Stimulated activated CD4-positive, alpha-beta T cell treated with anti-CD3 and anti-CD28 coated beads, Interleukin-4, amount 100 ng/mL, for 4 hours (primary cell): ENCODE results near the gene SEPTIN2.
"Not testable (repeated sequence)": the region's sequence is repeated elsewhere in the genome, so short reads cannot be mapped to it uniquely, and the experiment has no call there.

Experiments
- DNase-seq, 2 experiments: peaks; one replicate each; pipeline ENCODE4 v3.0.0-alpha.2; 2020

Gene SEPTIN2

DNA sequence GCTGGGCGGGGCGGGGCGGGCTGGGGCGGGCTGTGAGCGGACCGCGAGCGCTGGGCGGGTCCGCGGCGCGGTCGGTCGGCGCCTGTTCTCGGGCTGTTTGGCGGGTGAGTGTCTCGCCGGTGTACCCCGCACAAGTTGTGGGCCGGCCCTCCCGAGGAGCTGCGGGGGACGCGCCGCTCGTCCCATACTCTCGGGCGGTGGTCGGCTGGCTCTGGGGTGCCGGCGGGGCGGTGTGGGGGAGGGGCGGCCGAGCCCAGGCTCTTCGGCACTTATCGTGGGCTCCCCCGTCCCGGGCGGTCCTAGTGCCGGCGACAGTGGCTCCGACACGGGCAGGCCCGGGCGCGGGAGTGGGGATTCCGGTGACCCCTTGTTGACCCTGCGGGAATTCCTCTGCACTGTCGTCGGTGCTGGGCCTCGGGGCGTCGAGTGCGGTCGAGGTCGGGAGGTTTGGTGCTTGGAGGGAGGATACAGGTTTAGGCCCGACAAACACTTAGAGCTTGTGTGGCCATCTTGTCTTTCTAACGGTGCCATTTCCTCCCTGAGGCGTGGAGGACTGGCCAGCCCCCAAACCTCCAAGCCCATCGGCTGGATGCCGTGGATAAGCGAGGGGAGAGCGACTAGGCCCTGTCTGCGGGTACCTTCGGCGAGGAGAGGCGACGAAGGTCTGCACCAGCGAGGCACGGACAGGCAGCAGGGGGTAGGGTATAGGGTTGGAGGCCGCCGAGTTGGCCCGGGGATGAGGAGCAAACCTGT, at the start of gene SEPTIN2:
Gene SEPTIN2, plus strand, starts transcription at position 47 of the 753 bp plus-strand sequence. CDS start 8,308 bp downstream, outside the sequence.
- peak in 1 of 2 experiments; percentile 72 for DNase-seq

DNA sequence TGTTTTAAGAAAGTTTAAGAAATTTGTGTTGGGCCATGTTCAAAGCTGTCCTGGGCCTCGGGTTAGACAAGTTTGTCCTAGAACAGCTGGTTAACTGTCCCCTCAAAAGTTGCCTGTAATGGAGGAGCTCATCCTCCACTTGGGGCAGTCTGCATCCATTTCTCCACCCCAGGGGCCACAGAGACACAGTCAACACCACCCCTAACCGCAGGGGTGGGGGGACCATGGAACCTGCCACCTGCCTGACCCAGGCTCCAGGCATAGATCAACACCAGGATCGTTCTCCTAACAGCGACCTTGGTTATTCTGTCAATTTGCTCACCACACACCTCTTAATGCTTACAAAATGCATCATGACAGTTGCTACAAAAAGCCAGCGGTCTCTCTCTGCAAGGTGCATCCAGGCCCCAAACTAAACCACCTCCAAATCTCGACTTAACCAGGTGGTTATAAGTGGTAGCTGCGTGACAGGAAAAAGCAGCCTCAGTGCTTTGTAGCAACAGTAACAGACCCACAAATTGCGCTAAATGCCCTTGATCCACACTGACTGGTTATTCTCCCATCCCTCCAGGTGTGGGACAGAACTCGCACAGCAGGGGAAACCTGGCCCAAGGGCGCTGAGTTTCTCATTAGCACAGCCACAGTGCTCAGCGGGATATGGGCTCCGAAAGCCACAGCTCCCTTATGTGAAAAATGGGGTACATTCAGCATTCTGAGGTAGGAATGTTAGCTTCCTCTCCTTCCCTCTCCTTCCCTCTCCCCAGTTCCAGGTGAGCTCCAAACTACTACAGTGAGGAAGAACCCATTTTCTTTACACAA, 48.3 kb upstream of the SEPTIN2 start:
- DNase-seq, result no peak

DNA sequence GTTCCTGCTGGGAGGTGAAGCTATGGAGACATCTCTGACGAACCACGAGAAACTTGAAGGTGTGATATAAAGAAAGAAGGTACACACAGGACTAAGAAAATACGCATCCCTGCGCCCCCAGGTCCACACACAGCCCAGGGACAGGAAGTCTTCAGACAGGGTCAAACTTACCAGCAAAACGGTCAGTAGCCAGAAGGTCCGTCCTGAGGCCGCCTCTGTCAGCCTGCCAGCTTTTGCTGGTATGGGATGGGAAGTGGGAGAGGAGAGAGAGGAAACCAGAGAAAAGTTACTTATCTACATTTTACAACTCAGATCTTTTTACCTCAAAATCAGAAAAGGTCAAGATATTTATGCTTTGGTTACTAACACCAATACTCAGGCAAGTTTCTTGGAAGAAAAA, 47.4 kb upstream of the SEPTIN2 start:
- DNase-seq, result no peak

DNA sequence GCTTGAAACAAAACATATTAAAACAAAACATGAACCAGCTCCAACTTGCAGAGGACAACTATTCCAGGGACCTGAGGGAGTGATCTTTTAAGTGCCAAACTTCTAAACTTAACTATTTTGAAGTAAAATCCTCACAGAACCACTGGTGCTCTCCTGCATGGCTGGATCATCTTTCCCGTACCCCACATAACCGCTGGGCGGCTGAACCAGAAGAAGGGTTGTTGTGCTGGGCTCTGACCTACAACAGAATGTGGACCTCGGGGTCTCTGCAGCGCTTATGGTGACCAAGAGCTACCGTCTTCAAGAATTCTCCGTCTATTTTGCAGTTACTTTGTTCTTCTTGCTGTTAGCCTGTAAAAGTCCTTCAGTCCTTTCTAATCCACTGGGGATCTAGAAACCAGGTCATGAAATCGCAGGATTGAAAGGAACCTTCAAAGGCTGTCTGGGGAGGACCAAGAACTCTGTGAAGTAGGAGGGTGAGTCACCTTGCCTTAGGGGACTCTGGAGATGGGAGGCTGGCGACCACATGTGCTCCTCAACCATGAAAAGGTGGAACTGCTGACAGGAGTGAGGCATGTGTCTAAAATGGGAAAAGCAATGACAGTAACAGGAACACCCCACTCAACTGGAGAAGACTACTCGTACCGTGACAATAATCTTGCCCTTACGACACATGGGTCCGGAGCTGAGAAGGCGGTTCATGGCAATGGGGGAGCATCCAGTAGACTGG, 46.8 kb upstream of the SEPTIN2 start:
- DNase-seq, result no peak

DNA sequence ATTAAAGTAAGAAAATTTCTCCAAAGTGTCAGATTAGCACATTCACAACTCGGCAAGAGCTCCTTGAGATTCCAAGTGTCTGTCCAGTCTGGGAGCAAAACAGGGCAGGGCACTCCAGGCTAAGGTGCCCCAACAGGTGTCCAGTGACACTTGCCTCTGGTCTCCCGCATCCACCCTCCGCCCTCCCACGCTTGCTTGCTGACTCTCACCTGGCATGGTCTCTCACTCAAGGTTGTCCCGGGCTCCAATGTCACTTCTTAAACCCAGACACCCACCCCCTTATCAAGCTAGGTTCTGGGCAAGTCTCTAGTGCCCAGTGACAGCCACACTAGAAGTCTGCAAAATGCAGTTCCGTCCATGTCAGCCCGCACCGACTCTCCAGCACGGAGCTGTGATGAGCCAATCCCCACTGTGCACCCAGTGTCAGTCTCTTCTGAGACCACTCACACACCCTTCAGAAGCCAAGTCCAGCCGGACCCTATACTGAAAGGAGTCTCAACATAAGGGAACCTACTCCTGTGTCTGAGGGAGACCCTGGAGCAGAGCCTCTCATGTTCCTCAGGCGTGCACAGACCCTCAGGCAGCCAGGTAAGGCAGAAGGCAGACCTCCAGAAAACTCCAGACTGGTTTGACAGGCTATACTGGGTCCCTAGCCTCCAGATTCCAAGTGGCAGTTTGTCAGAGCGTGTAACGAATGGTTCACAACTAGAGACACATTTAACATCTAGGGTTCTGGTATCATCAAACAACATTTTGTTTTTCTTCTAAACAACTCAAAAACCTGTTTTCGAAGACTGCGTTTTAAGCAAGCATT, 45.8 kb upstream of the SEPTIN2 start:
- no peak for DNase-seq

DNA sequence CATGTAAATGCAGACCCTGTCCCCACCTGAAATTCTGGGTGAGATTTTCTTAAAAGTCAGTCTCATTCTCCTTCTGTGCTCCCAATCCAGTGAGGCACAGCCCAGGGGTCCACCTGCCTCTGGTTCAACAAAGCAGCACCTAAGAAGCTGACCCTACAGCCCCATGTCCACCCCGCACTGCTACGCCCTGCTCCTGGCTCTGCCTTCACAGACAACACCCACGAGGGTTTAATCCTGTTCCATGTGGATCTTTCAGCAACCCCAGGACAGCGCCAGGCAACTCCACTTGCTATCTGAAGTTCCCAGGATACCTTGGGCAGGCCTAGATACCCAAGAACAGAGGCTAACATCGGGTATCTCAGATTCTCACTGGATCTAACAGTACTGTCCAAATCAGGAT, 45.2 kb upstream of the SEPTIN2 start:
- DNase-seq, result no peak

DNA sequence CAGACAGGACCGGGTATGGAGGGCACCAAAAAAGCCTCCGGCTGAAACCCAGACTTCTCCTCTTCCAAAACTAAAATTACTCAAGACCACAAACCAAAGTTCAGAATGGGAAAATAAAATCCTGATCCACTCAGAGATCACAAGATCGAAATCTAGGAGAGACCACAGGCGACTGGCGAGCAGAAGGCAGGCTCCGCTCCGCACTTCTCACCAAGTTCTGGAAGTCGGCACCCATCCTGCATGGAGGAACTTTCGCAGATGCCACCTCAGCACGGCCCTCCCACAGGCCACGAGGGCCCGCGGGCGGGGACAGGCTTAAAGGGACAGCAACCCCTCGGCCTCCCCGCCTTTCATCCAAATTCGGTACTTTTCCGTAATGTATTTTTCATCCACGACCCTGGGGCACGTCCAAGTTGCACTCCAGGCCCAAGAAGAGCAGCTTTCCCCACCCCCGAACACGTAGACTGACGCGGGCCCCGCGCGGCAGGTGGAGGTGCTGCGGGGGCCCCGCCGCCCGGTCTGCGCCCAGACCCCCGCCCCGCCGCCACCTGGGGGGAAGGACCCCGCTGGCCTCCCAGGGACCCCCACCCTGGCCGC, 43.9 kb upstream of the SEPTIN2 start:
- peak; percentile 51 to 55 for DNase-seq

DNA sequence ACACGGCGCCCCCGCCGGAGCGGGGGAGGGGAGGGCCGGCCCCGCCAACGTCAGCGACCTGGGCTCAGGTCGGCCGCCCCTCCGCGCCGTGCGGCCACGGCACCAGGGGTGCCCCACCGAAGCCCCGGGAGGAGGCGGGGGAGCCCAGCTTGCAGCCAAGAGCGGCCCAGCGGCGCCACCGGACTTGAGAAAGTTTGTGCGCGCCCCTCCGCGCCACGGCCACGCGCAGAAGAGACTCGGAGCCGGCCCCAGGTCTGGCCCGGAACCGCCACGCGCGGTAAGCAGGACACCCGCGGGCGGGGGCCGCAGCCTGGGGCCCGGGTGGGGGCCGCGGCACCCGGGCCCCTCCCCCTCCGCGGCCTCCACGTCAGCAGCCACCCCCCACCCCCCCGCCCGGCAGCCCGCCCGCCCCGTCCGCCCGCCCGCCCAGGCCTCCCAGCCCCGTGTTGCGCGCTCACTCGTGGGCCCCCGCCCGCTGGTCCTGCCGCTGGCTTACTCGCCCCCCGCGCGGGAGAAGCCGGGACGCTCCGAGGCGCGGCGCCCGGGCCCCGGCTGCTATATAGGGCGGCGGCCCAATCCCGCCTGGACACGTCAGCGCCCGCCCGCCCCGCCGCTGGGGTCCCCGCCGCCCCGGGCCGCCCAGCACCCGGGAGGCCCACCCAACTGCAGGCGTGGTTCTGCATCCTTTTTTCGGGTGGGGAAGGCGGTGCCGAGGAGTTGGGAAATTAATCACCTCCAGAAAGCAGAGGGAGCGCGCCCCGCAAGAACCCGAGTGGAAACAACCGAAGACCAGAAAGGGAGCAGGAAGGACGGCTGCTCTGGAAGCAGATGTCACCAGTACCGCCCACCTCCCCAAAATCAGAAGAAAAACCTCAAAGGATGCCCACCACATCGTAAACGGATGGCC, 43.2 kb upstream of the SEPTIN2 start:
- peak; percentile 30 to 53 for DNase-seq

DNA sequence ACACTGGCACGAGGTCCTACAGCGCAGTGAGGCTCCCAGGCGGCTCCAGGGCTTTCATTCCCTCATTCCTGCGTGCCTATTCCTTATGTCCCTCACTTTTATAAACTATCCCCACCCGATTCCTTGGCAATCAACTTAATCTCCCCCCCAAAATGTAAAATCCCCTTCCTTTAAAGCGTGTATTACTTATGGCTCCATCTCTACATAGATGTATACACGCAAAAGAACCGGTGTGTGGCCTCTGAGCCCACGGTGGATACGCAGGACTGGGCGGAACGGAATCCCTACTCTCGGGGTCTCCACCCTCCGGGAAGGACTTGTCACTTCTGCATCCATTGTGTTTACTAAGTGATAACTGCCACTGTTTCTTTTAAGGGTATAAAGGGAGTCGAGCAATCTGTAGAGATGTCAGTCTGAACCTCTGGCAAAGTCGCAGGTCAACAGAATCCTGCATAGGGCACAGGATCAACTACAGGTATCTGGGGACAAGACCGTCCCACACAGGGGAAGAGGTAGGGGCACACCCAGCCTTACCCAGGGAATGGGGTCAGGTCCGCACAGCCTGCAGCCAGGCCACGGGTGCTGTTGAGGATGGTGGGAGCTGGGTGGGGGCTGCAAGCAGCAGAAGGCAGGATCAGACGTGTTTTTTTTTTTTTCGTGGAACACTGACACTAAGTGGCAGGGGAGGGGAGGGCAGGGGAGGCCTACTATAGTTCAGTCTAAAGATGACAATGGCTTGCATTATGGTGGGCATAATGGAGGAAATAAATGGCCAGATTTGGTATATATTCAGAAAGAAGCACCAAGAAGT, 42.3 kb upstream of the SEPTIN2 start:
- no peak for DNase-seq

DNA sequence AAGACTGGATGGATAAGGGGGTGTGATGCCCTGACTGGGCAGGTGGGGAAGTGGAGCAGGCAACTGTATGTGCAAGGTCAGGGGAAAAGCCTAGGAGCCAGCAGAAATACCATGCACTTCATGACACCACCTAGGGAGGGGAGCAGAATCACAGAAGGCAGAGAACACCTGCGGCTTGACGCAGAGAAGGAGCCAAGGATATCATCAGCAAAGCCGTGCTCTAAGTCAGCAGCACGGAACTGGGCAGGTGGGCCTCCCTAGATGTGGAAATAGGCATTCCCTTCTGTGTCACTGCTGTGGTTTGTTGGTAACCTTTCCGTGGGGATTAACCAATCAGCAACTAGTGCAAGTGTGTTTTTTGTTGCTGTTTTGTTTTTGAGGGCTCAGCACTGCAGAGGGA, 41.6 kb upstream of the SEPTIN2 start:
- DNase-seq, result no peak

DNA sequence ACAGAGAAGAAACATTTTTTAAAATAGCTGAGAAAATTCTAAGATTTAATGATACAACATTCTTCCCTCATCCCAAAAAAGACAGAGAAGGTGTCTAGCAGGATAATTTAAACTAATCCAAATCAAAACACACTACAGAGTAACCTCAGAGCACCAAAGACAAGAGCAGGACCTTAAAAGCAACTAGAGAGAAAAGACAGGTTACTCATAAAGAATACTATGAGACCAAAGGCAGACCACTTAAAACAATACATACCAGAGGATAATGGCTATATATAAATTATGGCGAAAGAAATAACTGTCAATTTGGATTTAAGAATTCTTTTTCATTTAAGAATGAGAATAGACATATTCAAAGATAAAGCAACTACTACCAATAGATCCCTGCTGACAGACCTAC, 40.2 kb upstream of the SEPTIN2 start:
- DNase-seq, result no peak

DNA sequence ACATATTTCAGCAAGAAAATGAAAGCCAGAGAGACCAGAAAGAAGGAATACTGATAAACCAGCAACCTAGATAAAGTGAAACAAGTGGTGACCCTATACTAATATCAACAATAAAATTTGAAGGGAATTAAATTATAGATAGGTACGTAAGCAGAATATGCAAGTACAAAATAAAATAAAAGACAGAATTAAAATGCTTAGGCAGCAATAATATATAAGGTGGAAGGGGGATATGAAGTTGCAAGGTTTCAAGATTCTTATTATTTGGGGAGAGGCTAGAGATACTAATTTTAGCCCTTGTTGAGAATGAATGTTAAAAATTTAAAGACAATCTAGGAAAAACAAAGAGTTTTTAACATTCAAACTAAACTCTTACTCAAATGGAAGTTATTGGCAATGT, 39.8 kb upstream of the SEPTIN2 start:
- DNase-seq, result no peak

DNA sequence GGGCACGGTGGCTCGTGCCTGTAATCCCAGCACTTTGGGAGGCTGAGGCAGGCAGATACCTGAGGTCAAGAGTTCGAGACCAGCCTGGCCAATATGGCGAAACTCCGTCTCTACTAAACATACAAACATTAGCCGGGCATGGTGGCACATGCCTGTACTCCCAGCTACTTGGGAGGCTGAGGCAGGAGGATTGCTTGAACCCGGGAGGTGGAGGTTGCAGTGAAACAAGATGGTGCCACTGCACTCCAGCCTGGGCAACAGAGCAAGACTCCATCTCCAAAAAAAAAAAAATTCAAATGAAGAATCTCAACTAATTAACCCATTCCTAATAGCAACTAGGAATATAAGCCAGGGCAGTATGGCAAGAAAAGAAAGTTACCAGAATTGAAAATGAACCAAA, 37.4 kb upstream of the SEPTIN2 start:
- not testable (repeated sequence) for DNase-seq

DNA sequence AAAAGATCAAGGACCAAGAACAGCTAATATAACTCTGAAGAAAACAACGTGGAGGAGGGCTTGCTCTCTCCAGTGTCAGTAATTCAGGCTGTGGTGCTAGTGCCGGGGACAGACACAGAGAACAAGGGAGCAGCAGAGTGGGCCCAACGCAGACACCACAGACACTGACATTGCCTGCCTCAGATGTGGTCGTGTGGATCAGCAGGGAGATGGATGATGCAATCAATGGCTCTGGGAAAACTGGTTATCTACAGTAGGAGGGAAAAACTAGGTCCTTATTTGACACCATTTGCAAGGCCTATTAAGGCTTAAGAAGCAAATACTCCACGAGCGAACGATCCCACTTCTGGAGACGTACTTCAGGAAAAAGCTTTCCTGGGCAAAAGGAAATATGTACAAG, 36.3 kb upstream of the SEPTIN2 start:
- no peak for DNase-seq

DNA sequence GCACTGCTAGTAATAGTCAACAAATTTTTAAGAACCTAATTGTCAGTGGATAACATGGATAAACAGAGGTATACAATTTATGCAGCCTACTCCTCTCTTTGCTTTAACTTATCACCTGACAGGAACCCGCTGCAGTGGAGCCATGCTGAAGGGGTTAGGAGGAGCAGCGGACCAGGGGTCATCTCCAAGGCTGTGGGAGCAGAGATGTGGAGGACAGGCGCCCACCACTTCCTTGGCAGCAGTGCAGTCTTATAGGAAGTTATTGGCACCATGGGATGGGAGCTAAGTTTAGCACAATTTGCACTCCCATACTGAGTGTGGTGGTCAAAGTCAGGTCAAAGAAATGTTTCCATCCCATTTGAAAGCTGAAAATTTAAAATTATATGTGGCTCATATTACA, 35.9 kb upstream of the SEPTIN2 start:
- no peak for DNase-seq

DNA sequence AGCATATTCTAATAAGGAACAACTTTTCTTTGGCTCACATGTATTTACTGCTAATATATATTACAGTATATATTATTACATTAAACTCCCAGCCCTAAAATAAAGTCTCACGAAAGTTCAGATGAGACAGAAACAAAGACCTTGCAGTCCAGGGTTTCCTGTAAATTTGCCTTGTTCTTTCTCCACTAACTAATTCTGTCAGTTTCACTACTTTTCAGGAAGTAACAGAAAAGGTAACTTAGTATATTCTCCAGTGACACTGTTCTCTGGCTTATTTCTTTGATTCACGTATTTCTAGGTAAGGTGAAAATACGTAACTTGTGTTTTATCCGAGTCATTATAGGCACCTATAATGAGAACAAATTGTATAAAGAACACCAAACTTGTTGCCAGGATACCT, 35.4 kb upstream of the SEPTIN2 start:
- DNase-seq, result no peak

DNA sequence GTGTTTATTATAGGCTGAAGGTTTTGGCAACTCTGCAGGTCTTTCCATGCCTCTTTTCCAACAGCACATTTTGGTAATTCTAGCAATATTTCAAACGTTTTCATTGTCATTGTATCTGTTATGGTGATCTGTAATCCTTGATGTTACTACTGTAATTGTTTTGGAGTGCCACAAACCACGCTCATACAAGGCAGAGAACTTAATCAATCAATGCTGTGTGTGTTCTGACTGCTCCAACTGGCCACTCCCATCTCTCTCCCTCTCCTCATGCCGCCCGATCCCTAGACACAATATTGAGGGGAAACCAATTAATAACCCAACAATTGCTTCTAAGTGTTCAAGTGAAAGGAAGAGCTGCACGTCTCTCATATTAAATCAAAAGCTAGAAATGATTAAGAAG, 33.2 kb upstream of the SEPTIN2 start:
- DNase-seq, result no peak

DNA sequence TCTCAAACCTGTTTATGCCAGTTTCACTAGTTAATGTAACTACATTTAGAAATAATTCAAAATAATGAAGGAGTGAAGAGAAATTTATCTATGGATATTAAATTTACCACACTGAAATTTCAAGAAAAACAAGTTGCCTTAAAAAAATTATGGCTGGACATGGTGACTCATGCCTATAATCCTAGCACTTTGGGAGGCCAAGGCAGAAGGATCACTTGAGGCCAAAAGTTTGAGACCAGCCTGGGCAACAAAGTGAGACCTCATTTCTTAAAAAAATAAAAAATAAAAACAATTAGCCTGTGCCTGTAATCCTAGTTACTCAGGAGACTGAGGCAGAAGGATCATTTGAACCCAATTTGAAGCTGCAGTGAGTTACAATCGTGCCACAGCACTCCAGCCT, 30.1 kb upstream of the SEPTIN2 start:
- DNase-seq, result no peak

DNA sequence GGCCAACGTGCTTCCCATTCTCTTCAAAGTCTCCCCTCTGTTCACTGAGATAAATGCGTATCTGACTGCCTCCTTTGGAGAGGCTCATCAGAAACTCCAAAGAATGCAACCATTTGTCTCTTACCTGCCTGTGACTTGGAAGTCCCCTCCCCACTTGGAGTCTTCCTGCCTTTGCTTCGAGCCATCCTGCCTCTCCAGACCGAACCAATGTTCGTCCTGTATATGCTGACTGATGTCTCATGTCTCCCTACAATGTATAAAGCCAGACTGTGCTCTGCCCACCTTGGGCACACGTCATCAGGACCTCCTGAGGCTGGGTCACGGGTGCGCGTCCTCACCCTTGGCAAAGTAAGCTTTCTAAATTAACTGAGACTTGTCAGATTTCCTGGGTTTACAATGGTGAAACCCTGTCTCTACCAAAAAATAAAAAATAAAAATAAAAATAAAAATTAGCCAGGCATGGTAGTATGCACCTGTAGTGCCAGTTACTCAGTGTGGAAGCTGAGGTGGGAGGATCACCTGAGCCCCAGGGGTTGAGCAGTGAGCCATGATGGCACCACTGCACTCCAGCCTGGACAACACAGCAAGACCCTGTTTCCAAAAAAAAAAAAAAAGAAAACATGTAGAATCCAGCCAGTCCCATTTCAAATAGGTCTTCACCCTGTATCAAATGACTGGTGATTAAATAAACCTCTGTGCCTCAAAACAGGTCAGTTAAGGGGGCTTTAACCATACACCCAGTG, 29.2 kb upstream of the SEPTIN2 start:
- no peak for DNase-seq
